ENCODE measurements around the gene RBCK1.
A peak's percentile ranks its signal among the peaks of the same experiment; 100 is the strongest.
"Not testable (repeated sequence)": the region's sequence is repeated elsewhere in the genome, so short reads cannot be mapped to it uniquely, and the experiment has no call there.

The RBCK1 gene

GRCh38 chr20:434661-435419, 26.7 kb downstream of the RBCK1 start:
- H3K4me3 ChIP-seq (ENCODE audit: low read depth, low read length) = peak overlapping the region; percentile 13

GRCh38 chr20:435558-435957, 27.5 kb downstream of the RBCK1 start:
- H3K4me3 ChIP-seq (ENCODE audit: low read depth, low read length) = no peak overlapping the region

- no peak overlapping the region for H3K4me3 ChIP-seq (ENCODE audit: low read depth, low read length)
Measured at GRCh38 chr20:436476-436875, 28.4 kb downstream of the RBCK1 start.

DNA sequence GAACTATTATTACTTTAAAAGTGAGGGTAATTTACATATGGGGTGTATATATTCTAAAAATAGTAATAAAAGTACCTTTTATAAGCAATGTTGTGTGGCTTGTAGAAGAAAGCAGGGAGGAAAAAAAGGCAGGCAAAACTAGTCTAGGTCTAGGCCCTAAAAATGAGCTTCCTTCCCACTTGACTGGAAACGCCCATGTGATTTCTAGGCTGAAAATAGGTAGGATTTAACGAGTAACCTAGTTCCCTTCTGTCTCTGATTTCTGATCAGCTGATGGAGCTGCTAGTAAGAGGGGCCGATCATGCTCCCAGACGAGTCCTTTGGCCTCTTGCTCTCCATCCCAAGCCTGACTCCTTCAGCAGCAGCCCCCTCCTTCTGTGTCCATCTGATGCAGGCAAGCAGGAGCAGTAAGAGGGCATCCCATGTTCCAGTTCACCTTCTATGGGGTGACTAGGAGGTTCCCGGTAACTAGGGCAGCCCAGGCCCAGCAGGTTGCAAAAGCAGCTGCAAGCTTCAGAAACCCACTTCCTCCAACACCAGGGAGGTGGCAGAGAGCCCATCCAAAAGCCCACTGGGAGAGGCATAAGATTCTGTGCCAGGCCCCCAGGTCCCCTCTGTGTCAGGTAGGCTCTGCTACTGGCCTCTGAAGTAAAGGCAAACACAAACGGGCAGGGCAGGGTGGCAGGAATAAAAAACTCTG, 29.8 kb downstream of the RBCK1 start:
- H3K4me3 ChIP-seq (ENCODE audit: low read depth, low read length) = no peak overlapping the region

DNA sequence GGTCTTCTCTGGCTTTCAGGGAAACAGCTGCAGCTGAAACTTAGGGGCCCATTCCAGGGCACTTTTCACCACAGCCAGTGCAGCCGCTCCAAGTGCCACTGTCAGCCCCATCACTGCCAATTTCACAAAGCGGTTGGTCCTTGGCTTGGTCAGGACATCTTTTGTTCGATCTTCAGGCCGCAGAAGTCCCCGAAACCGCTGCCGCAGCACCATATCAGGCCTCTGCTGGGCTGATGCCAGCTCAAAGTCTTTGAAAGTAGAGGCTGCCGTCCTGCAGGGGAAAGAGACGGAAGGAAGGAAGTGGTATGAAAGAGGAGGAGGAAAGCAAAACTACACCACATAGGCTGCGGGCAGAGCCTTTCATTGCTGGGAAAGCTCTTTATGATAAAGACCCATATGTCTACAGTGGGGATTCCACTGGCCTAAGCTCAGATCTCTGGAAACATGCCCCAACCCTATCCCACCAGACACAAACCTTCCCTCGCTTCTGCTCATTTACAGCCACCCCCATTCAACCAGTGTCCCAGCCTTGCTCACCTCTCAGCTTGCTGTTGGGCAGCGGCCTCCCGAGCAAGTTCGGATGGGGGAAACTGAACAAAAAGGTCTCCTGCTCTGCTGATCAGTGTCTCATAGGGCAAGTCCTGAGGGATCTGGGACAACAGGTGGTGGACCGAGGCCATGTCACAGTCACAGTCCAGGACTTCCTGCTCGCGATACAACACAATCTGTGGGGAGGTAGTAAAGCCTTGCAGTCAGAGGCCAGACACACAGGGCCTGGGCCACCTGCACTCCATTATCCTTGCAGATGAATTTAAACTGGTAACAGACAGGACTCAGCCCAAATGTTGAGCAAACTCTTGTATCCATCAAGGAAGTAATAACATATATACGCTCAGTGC, 30.7 kb downstream of the RBCK1 start:
- H3K4me3 ChIP-seq (ENCODE audit: low read depth, low read length) = no peak overlapping the region

GRCh38 chr20:440148-440547, 32.0 kb downstream of the RBCK1 start:
- H3K4me3 ChIP-seq (ENCODE audit: low read depth, low read length) = no peak overlapping the region

DNA sequence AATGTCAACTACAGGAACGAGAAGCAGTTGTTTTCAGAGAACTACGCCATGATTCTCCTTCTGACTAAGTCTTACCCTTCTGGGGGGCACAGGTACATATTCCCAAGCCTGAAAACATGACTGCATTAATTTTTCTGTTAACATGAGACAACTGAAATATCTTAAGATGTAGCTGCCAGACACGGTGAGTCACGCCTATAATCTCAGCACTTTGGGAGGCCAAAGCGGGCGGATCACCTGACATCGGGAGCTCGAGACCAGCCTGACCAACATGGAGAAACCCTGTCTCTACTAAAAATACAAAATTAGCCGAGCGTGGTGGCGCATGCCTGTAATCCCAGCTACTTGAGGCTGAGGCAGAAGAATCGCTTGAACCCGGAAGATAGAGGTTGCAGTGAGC, 32.5 kb downstream of the RBCK1 start:
- no peak overlapping the region for H3K4me3 ChIP-seq (ENCODE audit: low read depth, low read length)

DNA sequence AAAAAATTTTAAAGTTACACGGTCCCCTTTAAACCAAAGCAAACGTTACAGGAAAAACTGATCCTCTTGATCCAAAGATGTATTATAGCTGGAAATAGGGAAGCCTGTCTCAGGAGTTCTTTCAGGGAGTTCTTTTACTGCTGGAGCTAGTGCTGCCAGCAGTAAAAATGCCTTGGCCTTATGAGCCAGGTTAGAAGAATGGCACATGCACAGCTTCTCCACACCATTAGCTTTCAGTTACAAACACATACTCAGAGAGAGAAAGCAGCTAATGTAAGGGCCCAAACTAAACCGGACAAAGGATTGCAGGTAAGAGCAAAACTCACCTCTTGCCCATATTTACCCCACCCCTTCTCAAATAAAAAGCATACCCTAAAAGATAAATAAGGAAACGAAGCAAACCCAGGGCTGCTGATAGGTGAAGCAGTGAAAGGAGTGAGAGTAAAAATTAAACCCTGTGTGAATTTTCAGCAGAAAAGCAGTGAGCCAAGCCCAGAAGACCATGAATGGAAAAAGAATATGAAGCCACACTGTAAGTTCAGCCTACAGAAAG, 35.2 kb downstream of the RBCK1 start:
- H3K4me3 ChIP-seq (ENCODE audit: low read depth, low read length) = no peak overlapping the region

GRCh38 chr20:444117-444516, 36.0 kb downstream of the RBCK1 start:
- no peak overlapping the region for H3K4me3 ChIP-seq (ENCODE audit: low read depth, low read length)

DNA sequence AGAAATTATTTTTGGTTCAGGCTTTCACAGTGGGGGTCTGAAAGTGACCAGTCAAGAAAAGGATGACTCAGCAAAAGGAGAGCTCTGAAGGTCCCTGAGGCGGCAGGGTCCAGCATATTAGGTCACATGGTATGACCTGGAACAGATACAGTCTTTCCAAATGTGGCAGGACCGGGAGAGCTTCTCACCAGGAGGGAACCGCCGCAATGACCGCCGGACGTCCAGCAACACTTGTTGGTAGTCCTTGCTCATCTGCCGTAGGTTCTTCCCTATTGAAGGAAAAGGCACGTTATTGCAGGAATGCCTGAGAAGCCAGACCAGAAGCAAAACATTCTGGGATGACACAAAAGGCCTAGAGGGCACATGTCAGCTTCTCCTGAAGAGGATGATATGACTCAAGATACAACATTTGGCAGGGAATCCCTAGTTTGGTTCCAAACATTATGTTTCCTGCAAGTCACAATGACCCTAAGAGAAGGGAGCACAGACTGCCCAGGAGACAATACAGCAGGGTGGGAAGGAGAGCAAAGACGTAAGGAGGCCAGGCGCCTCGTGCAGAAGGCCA, 36.8 kb downstream of the RBCK1 start:
- no peak overlapping the region for H3K4me3 ChIP-seq (ENCODE audit: low read depth, low read length)

GRCh38 chr20:445514-446336, 37.6 kb downstream of the RBCK1 start:
- H3K4me3 ChIP-seq (ENCODE audit: low read depth, low read length) = no peak overlapping the region

GRCh38 chr20:452021-452420, 43.9 kb downstream of the RBCK1 start:
- H3K4me3 ChIP-seq (ENCODE audit: low read depth, low read length) = not testable (repeated sequence)

GRCh38 chr20:454951-455350, 46.9 kb downstream of the RBCK1 start:
- no peak overlapping the region for H3K4me3 ChIP-seq (ENCODE audit: low read depth, low read length)

- H3K4me3 ChIP-seq (ENCODE audit: low read depth, low read length) = no peak overlapping the region
Measured at GRCh38 chr20:458776-459175, 50.7 kb downstream of the RBCK1 start.

- H3K4me3 ChIP-seq (ENCODE audit: low read depth, low read length) = no peak overlapping the region
Measured at GRCh38 chr20:460180-460579, 52.1 kb downstream of the RBCK1 start.

GRCh38 chr20:460707-461106, 52.6 kb downstream of the RBCK1 start:
- no peak overlapping the region for H3K4me3 ChIP-seq (ENCODE audit: low read depth, low read length)

DNA sequence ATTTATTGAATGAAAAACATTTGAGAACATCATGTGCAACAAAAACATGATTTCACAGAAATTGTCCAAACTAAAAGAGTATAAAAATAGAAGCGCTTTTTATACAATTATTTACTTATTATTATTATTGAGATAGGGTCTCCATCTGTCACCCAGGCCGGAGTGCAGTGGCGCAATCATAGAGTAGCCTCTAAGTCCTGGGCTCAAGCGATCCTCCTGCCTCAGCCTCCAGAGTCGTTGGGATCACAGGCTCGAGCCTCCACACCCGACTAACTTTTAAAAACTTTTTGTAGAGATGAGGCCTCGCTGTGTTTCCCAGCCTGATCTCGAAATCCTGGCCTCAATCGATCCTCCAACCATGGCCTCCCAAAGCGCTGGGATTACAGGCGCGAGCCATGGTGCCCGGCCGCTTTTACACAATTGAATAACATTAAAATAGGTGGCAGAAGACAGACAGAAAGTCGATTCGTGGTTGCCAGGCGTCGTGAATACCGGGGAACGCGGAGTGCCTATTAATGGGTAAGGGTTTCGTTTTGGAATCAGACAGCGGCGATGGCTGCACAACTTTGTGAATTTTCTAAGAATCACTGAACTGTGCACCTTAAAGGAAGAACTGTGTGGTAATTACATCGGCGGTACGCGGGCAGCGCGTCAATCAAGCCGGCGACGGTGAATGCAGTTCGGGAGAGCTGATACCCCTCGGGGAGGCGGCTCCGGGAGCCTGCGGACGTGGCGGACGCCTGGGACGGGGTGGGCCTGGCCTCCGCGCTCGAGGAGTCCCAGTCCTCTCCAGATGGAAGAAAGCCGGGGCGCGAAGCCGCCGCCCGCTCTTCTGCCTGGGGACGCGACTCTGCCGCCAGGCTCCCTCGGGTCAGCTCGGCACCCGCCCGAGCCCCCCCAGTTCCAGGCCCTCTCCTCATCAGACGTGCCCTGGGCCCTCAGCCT, 53.4 kb downstream of the RBCK1 start:
- H3K4me3 ChIP-seq (ENCODE audit: low read depth, low read length) = peak overlapping the region; percentile 46

DNA sequence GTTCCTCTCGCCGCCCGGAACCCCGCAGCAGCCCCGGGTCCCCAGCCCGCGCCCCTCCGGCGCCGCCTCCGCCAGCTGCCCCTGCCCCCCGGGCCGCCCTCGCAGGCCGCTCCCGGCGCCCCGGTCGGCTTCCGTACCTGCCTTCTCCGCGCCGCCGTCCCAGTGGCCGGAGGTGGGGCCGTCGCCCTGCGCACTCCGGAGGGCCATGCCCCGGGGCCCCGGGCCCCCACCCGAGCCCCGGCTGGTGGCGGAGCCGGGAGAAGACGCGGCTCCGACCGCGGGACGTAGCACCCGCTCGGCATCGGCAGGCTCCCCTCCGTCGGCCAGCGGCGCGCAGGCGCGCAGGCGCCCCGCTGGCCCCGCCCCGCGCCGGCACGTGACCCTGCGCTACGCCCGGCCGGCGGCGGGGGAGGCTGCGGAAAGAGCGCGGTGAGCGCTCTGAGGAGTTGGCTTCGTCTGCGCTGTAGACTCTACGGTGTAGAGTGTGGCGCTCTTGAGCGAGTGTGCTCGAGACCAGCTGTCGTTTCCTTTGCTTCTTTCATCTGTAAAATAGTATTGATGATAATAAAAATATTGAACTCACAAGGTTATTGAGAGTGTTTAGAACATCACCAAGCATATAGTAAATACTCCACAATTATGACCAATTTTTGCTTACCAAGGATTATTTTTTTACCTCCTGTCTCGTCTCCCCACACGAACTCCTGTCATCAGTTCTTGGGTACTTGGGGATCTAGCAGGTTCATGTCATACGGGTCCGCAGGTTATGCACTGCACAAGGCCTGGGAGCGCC, 54.3 kb downstream of the RBCK1 start, which contains the start of gene TBC1D20:
Gene TBC1D20 (minus strand): TSS at position 335 of the 793 bp plus-strand sequence. CDS start 128 bp downstream, at position 207.
- H3K4me3 ChIP-seq (ENCODE audit: low read depth, low read length) = peak within 1 kb of the TSS; percentile 46

Measured in iPS-11a (cell line).